H9 (cell line): ENCODE data around the gene PIBF1. TPM values are rescaled to one million over a fixed set of nuclear protein-coding genes. Genes with fewer than 3 reads are reported as not detected.

Experiments used
- DNase-seq: peaks from one replicate; pipeline ENCODE4 v3.0.0-alpha.2; 2017
- H2AFZ ChIP-seq: one replicate; pipeline ENCODE4 v1.6.1; 2013; ENCODE audit warnings: mild to moderate bottlenecking, low read length, control low read depth, moderate library complexity
- H2AK5ac ChIP-seq: 2 replicates; pipeline ENCODE4 v1.6.1; 2013; ENCODE audit warnings: low read length, control low read depth, mixed read lengths; ENCODE audit not compliant: insufficient read length
- H2BK120ac ChIP-seq: one replicate; pipeline ENCODE4 v1.6.1; 2013; ENCODE audit warnings: low read depth, mild to moderate bottlenecking, low read length, control low read depth, inconsistent platforms; ENCODE audit not compliant: poor library complexity, severe bottlenecking
- H2BK12ac ChIP-seq: 2 replicates; pipeline ENCODE4 v1.6.1; 2013; ENCODE audit warnings: low read length, control low read depth, mixed read lengths, low read depth; ENCODE audit not compliant: insufficient read length
- H2BK15ac ChIP-seq: 2 replicates; pipeline ENCODE4 v1.6.1; 2013; ENCODE audit warnings: low read depth, low read length, control low read depth
- H2BK20ac ChIP-seq: one replicate; pipeline ENCODE4 v1.6.1; 2013; ENCODE audit warnings: low read depth, mild to moderate bottlenecking, low read length, control low read depth, inconsistent platforms; ENCODE audit not compliant: poor library complexity, severe bottlenecking
- H2BK5ac ChIP-seq: 2 replicates; pipeline ENCODE4 v1.6.1; 2013; ENCODE audit warnings: low read length, control low read depth, mixed read lengths; ENCODE audit not compliant: insufficient read length
- H3K14ac ChIP-seq: 2 replicates; pipeline ENCODE4 v1.6.1; 2013; ENCODE audit warnings: low read length, control low read depth; ENCODE audit not compliant: insufficient read depth
- H3K18ac ChIP-seq: 2 replicates; pipeline ENCODE4 v1.6.1; 2013; ENCODE audit warnings: low read depth, mild to moderate bottlenecking, mixed read lengths, low read length, control low read depth; ENCODE audit not compliant: insufficient read length
- H3K23ac ChIP-seq: 2 replicates; pipeline ENCODE4 v1.6.1; 2013; ENCODE audit warnings: low read length, control low read depth, mixed read lengths, low read depth; ENCODE audit not compliant: insufficient read length
- H3K23me2 ChIP-seq: 2 replicates; pipeline ENCODE4 v1.6.1; 2013; ENCODE audit warnings: low read depth, mild to moderate bottlenecking, mixed read lengths, low read length, control low read depth; ENCODE audit not compliant: insufficient read length, poor library complexity, severe bottlenecking
- H3K27ac ChIP-seq: 2 replicates; pipeline ENCODE4 v1.5.1; 2013; ENCODE audit warnings: low read length, control low read depth, mixed read lengths, low read depth; ENCODE audit not compliant: insufficient read length
- H3K27me3 ChIP-seq: 2 replicates; pipeline ENCODE4 v1.6.1; 2013; ENCODE audit warnings: low read length, control low read depth, inconsistent platforms; ENCODE audit not compliant: insufficient read depth
- H3K4ac ChIP-seq: 2 replicates; pipeline ENCODE4 v1.6.1; 2013; ENCODE audit warnings: low read depth, mild to moderate bottlenecking, control low read depth, inconsistent platforms, low read length, moderate library complexity
- H3K4me1 ChIP-seq: 2 replicates; pipeline ENCODE4 v1.6.1; 2013; ENCODE audit warnings: low read length, control low read depth, inconsistent platforms; ENCODE audit not compliant: insufficient read depth
- H3K4me2 ChIP-seq: 2 replicates; pipeline ENCODE4 v1.6.1; 2013; ENCODE audit warnings: low read length, control low read depth, mixed read lengths; ENCODE audit not compliant: insufficient read length, insufficient read depth
- H3K56ac ChIP-seq: 2 replicates; pipeline ENCODE4 v1.6.1; 2013; ENCODE audit warnings: low read depth, mild to moderate bottlenecking, mixed read lengths, low read length, control low read depth; ENCODE audit not compliant: insufficient read length
- H3K79me1 ChIP-seq: 2 replicates; pipeline ENCODE4 v1.6.1; 2013; ENCODE audit warnings: low read depth, mild to moderate bottlenecking, moderate library complexity, low read length, control low read depth, inconsistent platforms; ENCODE audit not compliant: insufficient read depth, poor library complexity, severe bottlenecking
- H3K79me2 ChIP-seq: 2 replicates; pipeline ENCODE4 v1.6.1; 2013; ENCODE audit warnings: low read length, control low read depth, inconsistent platforms; ENCODE audit not compliant: insufficient read depth
- H3K9ac ChIP-seq: 2 replicates; pipeline ENCODE4 v1.6.1; 2013; ENCODE audit warnings: low read length, control low read depth, mixed read lengths; ENCODE audit not compliant: insufficient read length; ENCODE audit errors: extremely low read depth
- H3K9me3 ChIP-seq: one replicate; pipeline ENCODE4 v1.6.1; 2013; ENCODE audit warnings: low read depth, low read length, inconsistent platforms; ENCODE audit not compliant: control insufficient read depth
- H3T11ph ChIP-seq: one replicate; pipeline ENCODE4 v1.6.1; 2013; ENCODE audit warnings: mild to moderate bottlenecking, low read length, control low read depth, inconsistent platforms
- H4K20me1 ChIP-seq: one replicate; pipeline ENCODE4 v1.6.1; 2013; ENCODE audit not compliant: control insufficient read depth, insufficient read length, insufficient read depth
- H4K5ac ChIP-seq: 2 replicates; pipeline ENCODE4 v1.6.1; 2013; ENCODE audit warnings: low read depth, mild to moderate bottlenecking, mixed read lengths, low read length, control low read depth; ENCODE audit not compliant: insufficient read length
- H4K8ac ChIP-seq: replicated peaks from 2 replicates; pipeline ENCODE4 v1.6.1; 2013; ENCODE audit warnings: low read length, control low read depth, mixed read lengths, low read depth; ENCODE audit not compliant: insufficient read length
- H4K91ac ChIP-seq: 2 replicates; pipeline ENCODE4 v1.6.1; 2013; ENCODE audit warnings: low read depth, mild to moderate bottlenecking, moderate library complexity, mixed read lengths, low read length, control low read depth; ENCODE audit not compliant: insufficient read length
- H3K27ac Mint-ChIP-seq, 3 experiments: 2 replicates in 2 of 3; 3 replicates in 1 of 3; pipeline ENCODE4 v1.8.0; 2020 to 2021; ENCODE audit warnings: mixed read lengths in 3 of 3, mild to moderate bottlenecking in 1 of 3, moderate library complexity in 1 of 3
- H3K27me3 Mint-ChIP-seq: 2 replicates; pipeline ENCODE4 v1.8.0; 2021; ENCODE audit warnings: low read depth, mild to moderate bottlenecking, moderate library complexity, mixed read lengths
- H3K36me3 Mint-ChIP-seq, 3 experiments: 2 replicates in 2 of 3; 3 replicates in 1 of 3; pipeline ENCODE4 v1.8.0; 2020 to 2021; ENCODE audit warnings: low read depth in 3 of 3, mixed read lengths in 3 of 3; ENCODE audit not compliant: insufficient read depth in 1 of 3
- H3K4me1 Mint-ChIP-seq, 2 experiments: 2 replicates each; pipeline ENCODE4 v1.8.0; 2020; ENCODE audit warnings: mixed read lengths in 2 of 2
- H3K4me3 Mint-ChIP-seq, 2 experiments: 2 replicates in 1 of 2; 3 replicates in 1 of 2; pipeline ENCODE4 v1.8.0; 2020 to 2021; ENCODE audit warnings: mild to moderate bottlenecking in 2 of 2, mixed read lengths in 2 of 2, moderate library complexity in 1 of 2
- H3K9me3 Mint-ChIP-seq, 2 experiments: 2 replicates in 1 of 2; 3 replicates in 1 of 2; pipeline ENCODE4 v1.8.0; 2020; ENCODE audit warnings: mild to moderate bottlenecking in 2 of 2, mixed read lengths in 2 of 2, moderate library complexity in 1 of 2
- WGBS: extraction: QIAGEN DNeasy Blood & Tissue Kit; methylation state at CpG from one replicate; pipeline ENCODE4 v1.1.7; 2013; ENCODE audit warnings: missing lambda C conversion rate, low lambda C conversion rate, mixed read lengths; ENCODE audit not compliant: insufficient read length; ENCODE audit errors: extremely low coverage; 5-methylcytosine and 5-hydroxymethylcytosine counted together
- total RNA-seq: library from RNA; stranded (reverse); gene quantifications from 2 replicates; pipeline ENCODE4 v1.2.1, GENCODE V29; 2021
- TF ChIP-seq, protein P1 (sequence below): fragments of 200-600 bp; sonication (generic); conservative IDR thresholded peaks from 3 replicates; pipeline ENCODE4 v1.8.0; 2021; ENCODE audit warnings: antibody characterized with exemption, mild to moderate bottlenecking

The PIBF1 gene
- total RNA-seq, 1 experiment from 2014 or later: 12.7 TPM

DNA sequence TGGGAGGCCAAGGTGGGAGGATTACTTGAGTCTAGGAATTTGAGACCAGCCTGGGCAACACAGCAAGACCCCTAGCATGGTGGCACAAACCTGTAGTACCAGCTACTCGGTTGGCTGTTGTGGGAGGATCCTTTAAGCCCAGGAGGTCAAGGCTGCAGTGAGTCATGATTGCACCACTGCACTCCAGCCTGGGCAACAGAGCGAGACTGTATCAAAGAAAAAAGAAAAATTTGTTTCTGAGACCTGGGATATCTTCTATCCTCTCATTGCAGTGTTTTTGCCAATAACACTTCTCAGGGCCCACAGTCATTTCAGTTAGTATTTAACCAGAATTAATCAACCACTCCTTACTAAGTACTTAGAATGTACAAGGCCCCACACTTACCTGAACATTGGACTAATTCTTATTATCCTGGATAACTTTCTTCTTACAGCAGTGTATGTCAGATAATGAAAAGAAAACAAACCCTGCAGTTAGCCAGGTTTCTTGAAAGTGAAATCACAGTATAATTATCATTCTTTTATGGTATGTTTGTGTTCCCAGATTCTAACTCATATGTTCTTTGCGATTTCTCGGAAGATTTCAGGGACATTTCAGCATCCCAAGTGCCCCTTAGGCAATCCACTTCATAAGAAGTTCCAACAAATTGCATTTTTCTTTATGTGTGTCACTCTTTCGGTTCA, 201.3 kb downstream of the PIBF1 start:
- H3K27me3 Mint-ChIP-seq: no peaks in the 10 kb centered on the region
- H3K14ac ChIP-seq: no peak overlapping the region
- H2AFZ ChIP-seq: no peak overlapping the region
- H3K23ac ChIP-seq: no peak overlapping the region
- no peak overlapping the region for H3K4me2 ChIP-seq
- no peaks in the 10 kb centered on the region for H3K79me1 ChIP-seq
- no CpG with 5 or more reads among the region's 5 CpGs for WGBS
- no peak overlapping the region for H2BK120ac ChIP-seq
- peaks cover 6 to 7% of the 10 kb centered on the region in 2 experiments for H3K4me1 Mint-ChIP-seq
- no peak overlapping the region for H2BK20ac ChIP-seq
- H3K18ac ChIP-seq: no peak overlapping the region
- TF ChIP-seq, protein P1, sequence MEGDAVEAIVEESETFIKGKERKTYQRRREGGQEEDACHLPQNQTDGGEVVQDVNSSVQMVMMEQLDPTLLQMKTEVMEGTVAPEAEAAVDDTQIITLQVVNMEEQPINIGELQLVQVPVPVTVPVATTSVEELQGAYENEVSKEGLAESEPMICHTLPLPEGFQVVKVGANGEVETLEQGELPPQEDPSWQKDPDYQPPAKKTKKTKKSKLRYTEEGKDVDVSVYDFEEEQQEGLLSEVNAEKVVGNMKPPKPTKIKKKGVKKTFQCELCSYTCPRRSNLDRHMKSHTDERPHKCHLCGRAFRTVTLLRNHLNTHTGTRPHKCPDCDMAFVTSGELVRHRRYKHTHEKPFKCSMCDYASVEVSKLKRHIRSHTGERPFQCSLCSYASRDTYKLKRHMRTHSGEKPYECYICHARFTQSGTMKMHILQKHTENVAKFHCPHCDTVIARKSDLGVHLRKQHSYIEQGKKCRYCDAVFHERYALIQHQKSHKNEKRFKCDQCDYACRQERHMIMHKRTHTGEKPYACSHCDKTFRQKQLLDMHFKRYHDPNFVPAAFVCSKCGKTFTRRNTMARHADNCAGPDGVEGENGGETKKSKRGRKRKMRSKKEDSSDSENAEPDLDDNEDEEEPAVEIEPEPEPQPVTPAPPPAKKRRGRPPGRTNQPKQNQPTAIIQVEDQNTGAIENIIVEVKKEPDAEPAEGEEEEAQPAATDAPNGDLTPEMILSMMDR: no peak
- H2AK5ac ChIP-seq: no peak overlapping the region
- H3K23me2 ChIP-seq: no peaks in the 10 kb centered on the region
- H3K36me3 Mint-ChIP-seq: no peaks in the 10 kb centered on the region
- H2BK5ac ChIP-seq: no peak overlapping the region
- H3K4me3 Mint-ChIP-seq: no peak overlapping the region
- DNase-seq: no peak
- no peaks in the 10 kb centered on the region for H3K9me3 ChIP-seq
- H4K91ac ChIP-seq: no peak overlapping the region
- no peaks in the 10 kb centered on the region for H4K20me1 ChIP-seq
- H3K56ac ChIP-seq: no peak overlapping the region
- no peak overlapping the region for H2BK15ac ChIP-seq
- H3K9me3 Mint-ChIP-seq: no peaks in the 10 kb centered on the region
- no peak overlapping the region for H2BK12ac ChIP-seq
- no peak overlapping the region for H4K5ac ChIP-seq
- H3K4me1 ChIP-seq: no peaks in the 10 kb centered on the region; the same call in 1 of the 2 replicates
- no peak overlapping the region for H3T11ph ChIP-seq
- no peaks in the 10 kb centered on the region for H3K27me3 ChIP-seq
- no peak overlapping the region for H4K8ac ChIP-seq
- H3K27ac ChIP-seq: no peak overlapping the region
- H3K4ac ChIP-seq: no peak overlapping the region
- H3K79me2 ChIP-seq: no peaks in the 10 kb centered on the region
- H3K27ac Mint-ChIP-seq: no peak overlapping the region
- no peak overlapping the region for H3K9ac ChIP-seq
